OCI-M1 (cell line): ENCODE data around the gene CDYL2.

Experiments
- DNase-seq: peaks from one replicate; lab custom pipeline; 2025; lab: John Stamatoyannopoulos, UW

The CDYL2 gene

DNA sequence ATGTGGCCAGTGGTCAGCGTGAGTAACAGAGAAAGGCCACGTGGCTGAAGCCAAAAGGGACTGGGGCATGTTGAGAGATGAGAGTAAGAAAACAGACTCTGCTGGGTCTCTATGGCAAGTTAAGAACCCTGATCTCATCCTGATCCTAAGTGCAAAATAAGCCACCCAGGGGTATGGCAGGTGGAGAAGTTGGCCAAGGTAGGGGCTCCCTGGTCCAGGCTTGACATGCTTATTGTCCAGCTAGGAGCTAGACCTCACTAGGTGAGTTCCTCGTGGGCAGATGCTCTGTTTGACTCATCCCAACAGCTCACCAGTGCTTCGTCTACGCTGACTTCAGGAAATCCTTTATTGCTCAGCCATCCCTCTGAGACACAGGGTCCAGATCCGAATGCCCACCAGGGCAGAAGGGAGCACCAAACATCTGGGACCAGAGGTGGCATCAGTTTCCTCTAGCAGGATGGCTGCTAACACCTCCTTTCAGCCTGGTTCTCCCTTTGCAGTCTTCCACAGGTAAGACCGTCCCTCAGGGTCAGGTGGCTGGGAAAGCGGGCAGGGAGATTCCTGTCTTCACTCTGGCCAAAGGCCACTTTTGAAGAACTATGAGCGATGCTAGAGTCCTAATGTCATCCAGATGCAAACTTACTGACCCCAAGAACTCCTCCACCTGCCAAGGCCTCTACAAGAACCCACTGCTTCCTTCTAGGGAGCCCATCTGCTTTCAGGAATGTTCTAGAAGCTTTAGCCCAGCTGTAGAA lies 99.5 kb downstream of the CDYL2 start:
- no peak for DNase-seq

DNA sequence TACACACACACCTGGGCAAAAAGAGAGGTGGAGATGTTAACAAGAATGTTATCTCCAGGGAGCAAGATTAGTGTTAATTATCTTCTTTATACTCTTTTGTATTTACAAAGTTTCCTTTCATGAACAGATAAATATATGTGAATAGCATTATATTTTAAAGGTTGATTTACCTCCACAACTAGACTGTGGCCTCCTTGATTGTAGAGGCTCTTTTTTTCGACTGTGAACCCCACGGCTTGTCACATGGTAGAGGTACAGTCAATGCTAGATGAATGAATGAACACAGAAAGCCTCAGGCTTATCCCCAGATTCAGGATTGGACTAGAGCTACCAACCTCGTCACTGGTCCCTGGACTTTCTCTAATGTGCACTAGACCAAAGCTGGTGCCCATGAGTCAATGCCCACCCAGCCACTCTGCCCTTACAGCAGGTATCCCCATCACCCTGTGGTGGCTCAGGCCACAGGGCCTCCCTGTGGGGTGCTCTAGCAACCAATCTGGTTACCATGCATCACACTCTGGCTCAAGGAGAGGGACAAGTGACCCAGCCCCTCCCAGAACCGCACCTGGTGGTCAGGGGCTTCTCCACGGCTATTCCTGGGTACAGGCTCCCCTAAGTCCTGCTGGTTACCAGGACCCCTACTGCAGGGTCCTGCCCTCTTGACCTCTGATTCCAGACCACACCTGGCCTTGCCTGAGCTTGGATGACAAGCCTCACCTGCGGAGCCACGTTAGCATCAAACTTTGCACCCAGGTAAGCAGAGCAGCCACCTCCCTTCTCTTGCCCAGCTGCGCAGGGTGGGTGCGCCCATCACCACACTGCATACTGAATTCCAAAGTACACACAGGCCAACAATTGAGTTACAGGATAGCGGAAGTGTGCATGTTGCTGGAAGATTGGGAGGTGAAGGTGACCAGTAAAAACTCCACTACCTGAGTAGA lies 101.0 kb downstream of the CDYL2 start:
- no peak for DNase-seq

DNA sequence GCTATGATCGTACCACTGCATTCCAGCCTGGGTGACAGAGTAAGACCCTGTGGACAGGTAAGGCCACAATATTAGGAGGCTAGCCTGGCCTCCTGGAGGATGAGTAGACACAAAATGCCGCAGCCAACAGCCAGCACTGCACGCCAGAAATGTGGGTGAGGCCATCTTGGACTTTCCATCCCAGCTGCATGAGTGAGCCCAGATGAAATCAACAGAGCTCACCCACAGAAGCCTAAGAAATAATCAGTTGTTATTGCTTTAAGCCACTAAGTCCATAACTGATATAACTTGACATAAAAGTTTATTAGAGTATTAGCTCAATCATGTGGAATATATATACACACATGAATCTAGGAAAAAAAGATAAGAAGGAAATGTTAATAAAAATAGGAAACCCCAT lies 101.7 kb downstream of the CDYL2 start:
- no peak for DNase-seq

DNA sequence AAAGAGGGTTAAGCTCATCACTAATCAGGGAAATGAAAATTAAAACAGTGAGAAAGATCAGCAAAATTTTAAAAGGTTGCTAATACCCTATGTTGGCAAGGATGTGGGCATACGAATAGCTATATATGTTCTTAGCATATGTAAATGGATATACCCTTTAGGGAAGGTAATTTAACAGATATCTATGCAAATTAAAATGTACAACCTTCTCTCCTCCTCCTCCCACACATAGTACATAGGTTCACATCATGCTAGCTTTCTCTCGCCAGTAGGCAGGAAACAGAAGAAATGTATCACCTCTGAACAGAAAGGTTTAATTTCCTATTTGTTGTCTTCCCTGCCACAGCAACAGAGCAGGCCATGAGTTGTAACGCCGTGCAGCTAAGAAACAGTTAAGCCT lies 103.8 kb downstream of the CDYL2 start:
- no peak for DNase-seq

DNA sequence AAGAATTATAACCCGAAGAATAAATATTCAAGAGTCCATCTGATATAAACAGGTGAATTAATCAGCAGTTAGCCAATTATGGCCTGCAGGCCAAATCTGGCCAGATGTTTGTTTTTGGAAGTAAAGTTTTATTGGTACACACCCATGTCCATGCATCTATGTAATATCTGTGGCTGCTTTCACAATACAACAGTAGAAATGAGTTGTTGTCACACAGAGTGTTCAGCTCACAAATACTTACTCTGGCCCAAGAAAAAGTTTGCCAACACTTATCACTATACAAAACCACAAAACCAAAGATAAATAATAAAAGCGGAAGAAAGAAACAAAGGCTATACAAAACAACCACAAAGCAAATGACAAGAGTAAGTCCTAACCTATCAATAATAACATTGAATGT lies 109.4 kb downstream of the CDYL2 start:
- peak; percentile 22 for DNase-seq

DNA sequence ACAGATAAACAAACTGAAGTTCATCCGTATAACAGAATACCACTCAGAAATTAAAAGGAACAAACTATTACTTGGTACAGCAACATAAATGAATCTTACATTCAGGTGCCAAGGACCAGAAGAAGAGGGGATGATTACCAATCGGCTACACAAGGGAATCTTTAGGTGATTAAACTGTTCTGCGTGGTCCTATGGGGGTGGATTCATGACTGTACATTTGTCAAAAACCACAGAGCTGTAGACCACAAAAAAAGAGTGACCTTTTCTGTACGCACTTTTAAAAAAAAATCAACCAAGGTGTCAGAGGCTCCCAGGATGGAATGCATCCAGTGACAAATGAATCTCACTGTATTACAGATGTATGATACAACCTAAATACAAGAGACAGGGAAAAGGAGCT lies 110.8 kb downstream of the CDYL2 start:
- no peak for DNase-seq

DNA sequence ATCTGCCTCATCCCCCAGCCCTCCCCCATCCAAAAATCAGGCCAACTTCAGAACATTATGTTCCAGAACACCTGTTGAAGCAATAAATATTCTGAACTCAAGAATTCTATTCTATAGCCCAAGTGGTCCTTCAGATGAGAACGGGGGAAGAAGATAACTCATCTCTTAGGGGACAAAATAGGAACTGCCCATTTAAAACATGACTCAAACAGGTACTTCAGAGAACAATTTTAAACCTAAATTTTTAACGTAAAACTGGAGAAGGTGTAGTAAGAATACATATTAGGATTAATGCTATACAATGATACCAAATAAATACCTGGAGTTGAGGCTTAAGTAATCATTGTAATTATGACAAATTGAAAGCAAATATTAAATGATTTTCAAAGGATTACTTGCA lies 112.1 kb downstream of the CDYL2 start:
- DNase-seq = no peak

DNA sequence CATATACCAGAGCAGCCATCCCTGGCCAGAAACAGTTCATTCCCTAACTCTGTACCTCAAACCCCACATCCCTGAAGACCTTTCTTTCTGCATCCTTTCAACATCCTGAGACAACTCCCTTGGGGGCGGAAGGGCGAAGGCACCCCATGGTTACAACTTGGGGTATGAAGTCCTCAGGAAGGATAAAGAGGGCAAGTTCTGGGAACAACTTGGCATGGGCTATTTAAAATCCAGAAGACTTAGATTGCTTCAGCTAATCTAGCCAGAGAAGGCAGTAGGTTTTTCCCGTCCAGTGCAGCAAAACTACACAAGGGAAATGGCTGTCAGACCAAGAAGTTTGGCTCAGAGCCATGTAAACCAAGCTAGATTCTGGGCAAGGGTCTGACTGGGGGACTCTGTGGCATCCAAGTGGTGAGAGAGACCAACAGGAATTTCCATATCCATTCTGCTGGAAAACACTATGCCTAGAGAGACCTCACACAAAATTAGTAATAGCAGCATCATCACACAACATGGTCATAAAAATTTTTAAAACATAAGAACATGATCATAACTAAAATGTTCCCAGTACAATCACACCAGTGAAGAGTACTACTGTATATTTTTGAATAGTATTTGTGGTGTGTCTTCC lies 113.2 kb downstream of the CDYL2 start:
- DNase-seq = no peak

DNA sequence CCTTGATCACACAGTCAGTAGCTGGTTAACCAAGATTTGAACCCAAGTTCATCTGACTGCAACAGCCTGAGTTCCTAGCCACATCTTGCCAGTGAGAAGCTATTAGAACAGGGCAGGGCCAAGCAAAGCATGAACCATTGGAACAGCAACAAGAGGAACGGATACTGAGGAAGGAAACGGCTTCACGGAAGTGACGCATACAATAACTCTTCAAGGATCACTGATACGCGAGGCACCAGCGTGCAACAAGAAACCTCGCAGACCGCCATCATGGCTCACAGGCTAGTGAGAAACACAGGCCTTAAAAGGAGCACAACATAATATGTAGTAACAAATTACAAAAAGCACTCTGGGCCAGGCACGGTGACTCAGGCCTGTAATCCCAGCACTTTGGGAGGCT lies 114.9 kb downstream of the CDYL2 start:
- DNase-seq = no peak

DNA sequence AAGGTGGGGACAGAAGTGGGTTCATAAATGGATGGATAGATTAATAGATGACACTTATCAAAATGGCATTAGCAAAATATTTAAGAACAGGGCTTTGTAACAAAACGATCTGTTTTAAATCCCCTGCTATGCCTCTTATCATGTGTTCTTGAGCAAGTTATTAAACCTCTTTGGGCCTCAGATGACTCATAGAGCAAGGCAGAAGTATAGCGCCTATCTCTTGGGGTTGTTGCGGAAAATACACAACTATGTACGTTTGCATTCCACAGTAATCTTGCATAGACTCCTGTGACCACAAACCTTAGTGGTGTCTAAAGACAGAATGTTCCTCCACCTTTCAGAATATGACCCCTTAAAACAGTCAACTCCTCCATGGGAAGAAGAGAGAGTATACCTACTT lies 116.8 kb downstream of the CDYL2 start:
- no peak for DNase-seq

DNA sequence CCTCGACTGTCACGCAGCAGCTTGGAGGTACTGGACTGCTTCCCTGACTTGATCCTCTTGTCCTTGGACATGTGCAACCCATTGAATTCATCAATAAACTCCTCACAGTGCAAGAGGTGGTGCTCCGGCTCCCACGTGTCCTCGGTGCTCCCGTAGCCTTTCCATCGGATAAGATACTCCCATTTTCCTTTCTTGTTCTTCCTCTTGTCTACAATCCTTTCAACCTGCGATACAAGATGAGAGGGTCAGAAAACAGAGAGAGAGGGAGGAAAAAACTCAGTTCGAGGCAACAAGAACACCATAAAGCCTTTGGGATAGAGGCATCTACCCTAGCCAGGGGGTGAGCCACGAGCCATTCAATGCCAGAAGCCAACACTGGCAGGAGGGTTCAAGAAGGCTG lies 119.5 kb downstream of the CDYL2 start:
- DNase-seq = no peak

DNA sequence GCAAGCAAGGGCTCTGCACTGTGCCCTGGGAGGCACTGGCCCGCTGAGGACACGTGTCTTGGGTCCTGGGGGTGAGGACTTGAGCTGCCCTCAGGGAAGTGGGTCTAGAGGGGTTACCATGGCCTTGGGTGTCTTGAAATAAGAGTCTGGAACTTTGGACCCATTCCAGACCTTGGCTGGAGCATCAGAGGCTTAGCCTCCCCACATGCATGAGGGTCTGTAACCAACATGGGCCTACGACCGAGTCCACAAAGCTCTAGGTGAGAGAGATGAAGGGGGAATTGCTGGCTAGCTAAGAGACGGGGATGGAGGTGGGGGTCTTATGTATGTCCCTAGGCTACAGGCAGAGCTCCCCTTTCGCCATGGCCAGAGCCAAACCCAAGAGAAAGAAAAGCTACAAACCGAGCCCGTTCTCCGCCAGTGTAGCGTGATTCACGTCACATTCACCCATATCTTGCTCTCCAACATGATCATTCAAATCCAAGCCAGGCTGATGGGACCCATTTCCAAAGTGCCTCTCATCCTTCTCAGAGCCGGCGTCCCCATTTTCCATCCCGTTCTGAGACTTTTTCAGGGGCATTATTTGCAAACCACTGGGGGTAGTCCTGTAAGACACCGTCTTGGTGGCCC lies 120.1 kb downstream of the CDYL2 start:
- no peak for DNase-seq

DNA sequence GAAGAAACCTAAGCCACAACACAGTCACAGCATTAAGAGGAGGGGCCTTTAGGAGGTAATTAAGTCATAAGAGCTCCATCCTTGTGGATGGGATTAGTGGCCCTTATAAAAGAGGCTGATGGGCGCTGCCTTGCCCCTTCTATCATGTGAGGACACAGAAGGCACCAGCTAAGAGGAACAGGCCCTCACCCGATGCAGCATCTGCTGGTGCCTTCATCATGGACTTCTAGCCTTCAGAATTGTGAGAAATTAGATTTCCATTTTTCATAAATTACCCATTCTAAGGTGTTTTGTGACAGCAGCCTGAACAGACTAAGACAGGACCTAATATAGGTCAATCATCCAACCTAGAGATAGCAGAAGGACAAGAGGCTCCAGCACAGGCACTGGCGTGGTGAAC lies 120.8 kb downstream of the CDYL2 start:
- no peak for DNase-seq

DNA sequence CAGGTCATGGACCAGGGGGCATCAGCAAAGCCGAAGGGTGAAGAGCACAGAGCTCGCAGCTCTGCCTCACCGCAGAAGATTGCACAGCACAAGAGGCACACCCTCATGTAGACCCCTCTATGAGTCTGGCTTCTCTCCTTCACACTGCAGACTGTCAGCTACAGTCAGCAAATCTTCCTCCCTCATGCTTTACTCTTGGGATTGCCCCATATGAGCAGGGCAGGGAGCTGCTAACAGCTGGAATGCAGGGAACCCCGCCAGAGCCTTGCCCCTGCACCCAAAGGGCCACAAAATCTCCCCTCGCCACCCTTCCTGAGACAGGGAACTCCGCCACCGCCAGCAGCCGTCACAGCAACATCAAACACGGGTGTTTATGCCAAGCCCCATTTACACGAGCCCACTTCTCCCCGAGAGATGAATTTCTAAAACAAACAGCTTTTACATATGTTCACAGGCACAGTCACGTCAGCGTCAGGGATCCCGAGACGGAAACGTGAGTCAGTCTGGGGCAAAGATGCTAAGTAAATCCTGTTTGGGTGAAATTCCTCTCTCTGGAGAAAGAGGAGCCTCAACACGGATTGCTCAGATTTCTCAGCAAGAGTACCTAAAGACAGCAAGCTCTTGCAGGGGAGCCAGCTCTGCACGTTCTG lies 121.9 kb downstream of the CDYL2 start:
- no peak for DNase-seq

DNA sequence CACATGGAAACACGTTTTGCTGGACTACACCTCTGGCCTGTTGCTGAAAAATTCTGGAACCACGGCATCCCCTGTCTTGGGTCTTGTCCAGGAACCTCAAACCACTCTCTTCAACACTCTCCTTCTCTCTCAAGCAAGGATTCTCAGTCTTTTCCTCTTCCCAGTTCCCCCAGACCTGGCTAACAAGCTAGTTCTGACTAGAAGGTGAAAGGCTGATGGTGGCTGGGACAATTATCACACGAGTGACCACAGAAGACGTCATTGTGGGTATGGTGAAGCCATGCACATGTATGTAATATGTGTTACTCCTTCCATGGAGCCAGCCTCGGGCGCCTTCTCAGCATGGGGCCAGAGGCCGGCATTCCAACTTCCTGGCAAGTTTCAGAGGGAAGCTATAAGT lies 123.0 kb downstream of the CDYL2 start:
- DNase-seq = no peak

DNA sequence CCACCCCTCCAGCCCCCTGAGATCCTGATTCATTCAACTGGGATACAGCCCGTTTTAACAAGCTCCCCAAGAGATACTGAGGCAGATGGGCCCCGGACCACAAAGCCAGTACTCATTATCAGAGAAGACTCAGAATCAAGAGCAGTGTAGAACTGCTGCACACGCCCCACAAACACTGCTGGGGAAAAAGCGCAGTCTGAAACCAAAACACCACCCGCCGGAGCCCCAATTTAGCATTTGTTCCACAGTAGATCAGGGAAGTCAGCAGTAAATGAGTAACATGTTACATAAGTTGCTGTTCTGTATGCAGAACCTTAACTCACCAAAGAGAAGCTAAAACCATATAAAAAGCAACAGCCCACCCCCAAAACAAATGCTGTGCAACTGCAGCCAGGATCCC lies 123.6 kb downstream of the CDYL2 start:
- DNase-seq = no peak

DNA sequence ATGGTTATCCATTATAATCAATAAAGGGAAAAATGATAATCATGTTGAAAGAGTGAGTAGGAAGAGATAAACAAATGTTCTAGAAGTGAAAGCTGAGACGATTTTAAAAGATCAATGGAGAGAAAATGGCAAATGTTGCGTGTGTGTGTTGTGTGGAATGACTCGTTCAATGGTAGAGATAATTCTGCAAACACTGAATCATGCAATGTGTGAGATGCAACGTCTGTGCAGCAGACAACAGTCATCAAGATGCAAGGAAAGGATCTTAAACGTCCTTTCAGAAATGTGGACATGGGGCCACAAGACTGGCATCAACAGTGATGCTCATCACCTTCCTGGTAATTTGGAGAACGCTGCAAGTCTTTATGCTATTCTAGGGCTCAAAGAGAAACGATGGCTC lies 124.4 kb downstream of the CDYL2 start:
- DNase-seq = no peak

DNA sequence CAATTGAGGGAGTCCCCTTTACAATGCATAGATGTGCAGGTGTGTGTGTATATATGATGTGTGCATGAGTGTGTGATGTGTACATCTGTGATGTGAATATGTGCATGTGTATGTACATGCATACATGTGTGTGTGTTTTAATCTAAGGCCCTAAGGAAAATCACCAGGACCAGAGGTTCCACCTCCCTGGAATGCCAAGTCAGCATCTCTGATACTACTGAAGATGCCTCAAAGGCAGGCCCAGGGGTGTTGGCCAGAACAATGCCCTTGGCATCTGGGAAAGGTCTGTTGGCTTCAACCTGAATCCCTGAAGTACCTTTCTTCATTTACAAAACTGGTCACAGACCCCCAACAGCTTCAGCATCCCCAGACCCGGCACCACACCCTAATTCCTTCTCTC lies 129.5 kb downstream of the CDYL2 start:
- no peak for DNase-seq

DNA sequence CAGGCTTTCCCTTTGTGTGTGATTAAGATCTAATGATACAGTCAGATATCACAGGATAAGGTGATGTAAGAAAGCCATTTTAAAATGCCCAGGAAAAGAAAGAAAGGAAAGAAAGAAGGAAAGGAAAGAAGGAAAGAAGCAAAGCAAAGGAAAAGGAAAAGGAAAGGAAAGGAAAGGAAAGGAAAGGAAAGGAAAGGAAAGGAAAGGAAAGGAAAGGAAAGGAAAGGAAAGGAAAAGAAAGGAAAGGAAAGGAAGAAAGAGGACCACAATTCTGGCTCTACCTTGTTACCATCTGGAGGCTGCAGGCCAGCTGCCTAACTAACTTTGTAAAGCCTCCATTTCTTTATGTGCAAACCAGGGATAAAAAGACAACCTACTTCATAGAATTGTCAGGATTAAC lies 132.0 kb downstream of the CDYL2 start:
- DNase-seq = no peak

DNA sequence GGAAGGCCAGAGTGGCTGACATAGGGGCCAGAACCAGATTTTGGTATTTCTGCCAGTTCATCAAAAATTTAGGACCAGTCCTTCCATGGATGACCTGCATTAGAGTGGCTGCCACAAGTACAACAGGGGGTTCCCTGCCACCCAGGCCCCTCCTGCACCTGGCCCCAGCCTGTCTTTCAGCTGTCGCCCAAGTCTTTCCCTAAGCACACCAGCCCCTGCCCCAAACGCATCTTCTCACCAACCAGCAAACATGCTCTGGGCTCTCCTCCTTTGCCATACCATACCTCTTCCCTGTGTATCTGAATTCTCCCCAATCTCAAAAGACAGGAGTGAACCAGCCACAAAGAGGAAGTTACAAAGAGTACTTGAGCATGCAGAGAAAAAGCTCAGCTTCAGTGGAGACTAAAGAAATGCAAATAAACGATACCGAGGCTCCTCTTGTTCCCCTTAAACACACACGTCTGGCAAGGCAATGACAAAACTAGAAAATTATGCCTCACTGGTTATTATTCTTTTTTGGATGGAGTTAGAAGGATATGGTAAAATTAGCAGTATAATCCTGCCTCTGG lies 133.0 kb downstream of the CDYL2 start:
- DNase-seq = peak; percentile 1

DNA sequence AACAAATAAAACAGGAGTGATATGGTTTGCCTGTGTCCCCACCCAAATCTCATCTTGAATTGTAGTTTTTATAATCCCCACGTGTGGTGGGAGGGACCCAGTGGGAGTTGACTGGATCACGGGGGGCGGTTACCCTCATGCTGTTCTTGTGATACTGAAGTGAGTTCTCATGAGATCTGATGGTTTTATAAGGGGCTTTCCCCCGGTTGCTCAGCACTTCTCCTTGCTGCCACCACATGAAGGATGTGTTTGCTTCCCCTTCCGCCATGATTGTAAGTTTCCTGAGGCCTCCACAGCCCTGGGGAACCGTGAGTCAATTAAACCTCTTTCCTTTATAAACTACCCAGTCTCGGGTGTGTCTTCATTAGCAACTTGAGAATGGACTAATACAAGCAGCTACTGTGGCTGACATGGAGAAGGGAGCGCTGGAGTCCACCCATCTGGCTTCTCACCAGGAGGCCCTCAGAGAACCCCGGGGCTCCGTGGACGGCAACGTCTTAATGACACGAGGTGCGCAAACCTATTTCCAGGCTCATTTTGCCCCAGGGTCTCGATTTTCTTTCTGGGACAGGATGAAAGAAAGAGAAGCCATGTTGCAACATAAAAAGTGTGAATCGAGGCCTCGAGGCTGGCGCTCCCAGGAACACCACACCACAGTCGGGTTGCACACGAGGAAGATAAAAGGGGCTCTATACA lies 134.1 kb downstream of the CDYL2 start:
- no peak for DNase-seq
